Measurements from ENCODE around the gene FUT2.

FUT2 gene

DNA sequence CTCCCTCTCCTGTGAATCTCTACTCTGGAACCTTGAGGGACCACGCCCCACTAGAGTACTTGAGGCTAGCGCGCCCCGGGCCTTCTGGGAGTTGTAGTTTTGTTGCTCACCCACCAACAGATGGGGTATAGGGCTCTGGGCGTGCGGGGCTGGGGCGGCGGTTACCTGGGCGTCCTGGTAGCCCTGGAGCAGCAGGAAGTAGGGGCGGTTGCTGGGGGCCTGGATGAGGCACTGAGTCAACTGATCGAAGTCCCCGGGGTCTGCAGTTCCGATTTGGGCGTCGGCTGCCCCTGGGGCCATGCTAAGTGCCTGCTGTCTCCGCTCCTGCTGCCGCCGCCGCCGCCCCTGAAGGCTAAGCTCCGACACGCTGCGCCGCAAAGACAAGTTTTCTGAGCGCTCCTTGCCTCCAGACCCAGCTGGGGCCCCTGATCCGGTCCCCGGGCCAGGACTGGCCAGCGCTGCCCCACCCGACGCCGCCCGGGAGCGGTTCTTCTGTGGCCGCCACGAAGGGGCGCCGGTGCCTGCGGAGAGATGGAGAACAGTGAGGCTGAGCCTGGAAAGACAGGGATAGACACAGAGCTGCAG is 39.4 kb downstream of the FUT2 start:
- TF ChIP-seq, protein P1, sequence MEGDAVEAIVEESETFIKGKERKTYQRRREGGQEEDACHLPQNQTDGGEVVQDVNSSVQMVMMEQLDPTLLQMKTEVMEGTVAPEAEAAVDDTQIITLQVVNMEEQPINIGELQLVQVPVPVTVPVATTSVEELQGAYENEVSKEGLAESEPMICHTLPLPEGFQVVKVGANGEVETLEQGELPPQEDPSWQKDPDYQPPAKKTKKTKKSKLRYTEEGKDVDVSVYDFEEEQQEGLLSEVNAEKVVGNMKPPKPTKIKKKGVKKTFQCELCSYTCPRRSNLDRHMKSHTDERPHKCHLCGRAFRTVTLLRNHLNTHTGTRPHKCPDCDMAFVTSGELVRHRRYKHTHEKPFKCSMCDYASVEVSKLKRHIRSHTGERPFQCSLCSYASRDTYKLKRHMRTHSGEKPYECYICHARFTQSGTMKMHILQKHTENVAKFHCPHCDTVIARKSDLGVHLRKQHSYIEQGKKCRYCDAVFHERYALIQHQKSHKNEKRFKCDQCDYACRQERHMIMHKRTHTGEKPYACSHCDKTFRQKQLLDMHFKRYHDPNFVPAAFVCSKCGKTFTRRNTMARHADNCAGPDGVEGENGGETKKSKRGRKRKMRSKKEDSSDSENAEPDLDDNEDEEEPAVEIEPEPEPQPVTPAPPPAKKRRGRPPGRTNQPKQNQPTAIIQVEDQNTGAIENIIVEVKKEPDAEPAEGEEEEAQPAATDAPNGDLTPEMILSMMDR (IDR thresholded peaks at IDR 0.05) = no peak
- Mint-ChIP-seq H3K4me1 (peaks cover 26% of the 10 kb centered on the region), H3K36me3 (ENCODE audit: low read depth) (peaks cover 4% of the 10 kb centered on the region), H3K4me3 (peak overlapping the region; percentile 79), H3K27ac (no peak overlapping the region), H3K9me3 (no peaks in the 10 kb centered on the region), H3K27me3 (ENCODE audit: low read depth, poor library complexity) (peaks cover 32% of the 10 kb centered on the region)
- DNase-seq = peak; percentile 64

DNA sequence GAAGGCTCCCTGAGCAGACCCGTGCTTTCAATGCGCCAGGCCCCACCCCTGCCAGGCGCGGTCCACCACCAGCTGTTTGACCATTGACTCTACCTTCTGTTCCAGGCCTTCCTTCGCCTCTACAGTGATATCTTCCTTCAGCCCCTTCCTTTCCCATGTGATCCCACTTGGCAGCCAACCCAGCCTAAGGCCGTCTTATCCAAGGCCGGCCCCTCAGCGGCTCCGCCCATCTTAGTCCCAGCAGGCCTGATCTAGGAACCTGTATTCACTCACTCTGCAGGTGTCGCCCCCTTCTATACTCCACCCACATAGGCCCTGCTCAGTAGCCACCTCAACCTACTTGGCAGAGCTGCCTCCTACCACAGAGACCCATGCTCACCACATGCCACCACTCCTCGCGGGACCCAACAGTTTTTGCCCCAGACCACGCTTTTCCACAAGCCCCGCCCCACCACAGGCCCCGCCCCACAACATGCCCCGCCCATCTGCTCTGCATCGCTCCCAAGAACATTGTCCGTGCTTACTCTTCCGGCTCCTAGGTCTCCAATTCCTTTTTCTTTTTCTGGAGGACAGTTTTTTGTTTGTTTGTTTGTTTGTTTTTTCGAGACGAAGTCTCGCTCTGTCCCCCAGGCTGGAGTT is 41.7 kb downstream of the FUT2 start:
- H3K9me3 Mint-ChIP-seq = no peaks in the 10 kb centered on the region
- H3K27ac Mint-ChIP-seq = no peak overlapping the region
- peak overlapping the region; percentile 54 for H3K4me3 Mint-ChIP-seq
- peaks cover 46% of the 10 kb centered on the region for H3K27me3 Mint-ChIP-seq (ENCODE audit: low read depth, poor library complexity)
- DNase-seq = no peak
- no peaks in the 10 kb centered on the region for H3K36me3 Mint-ChIP-seq (ENCODE audit: low read depth)
- TF ChIP-seq, protein P1 (IDR thresholded peaks at IDR 0.05) = no peak
- H3K4me1 Mint-ChIP-seq = peaks cover 42% of the 10 kb centered on the region

DNA sequence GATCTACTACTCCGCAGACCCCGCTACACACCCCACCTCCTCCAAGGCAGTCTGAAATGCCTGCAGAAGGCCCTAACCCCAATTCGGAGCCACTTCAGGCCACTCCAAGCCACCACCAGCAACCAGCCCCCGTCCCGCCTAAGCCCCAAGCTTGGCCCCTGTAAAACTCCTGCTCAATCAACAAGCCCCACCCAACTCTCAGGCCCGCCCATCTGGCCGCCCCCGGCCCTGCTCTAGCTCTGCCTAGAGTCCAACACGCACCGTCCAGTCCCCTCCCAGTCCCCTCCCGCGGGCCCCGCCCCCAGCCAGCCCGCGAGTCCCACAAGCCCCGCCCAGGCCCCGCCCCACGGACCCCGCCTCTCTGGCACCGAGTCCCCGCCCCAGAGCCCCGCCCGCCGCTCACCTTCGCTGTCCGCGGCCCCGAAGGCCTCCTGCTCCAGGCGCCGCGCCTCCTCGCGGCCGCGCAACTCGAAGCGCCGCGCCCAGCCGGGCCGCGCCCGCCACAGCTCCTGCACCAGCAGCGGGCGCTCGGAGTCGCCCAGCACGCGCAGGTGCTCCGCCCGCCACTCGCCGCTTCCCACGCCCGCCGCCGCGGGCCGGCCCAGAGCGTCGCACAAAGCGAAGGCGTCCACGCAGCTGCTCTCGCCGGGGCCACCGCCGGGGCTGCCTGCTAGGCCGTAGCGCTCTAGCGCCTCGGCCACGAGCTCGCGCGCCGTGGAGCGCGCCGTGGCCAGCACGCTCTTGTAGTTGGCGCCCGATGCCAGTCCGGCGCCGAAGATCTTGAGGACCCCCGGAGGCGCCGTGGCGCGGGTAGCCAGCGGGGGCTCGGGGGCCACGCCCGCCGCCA is 43.0 kb downstream of the FUT2 start:
- TF ChIP-seq, protein P1 (IDR thresholded peaks at IDR 0.05) = no peak
- Mint-ChIP-seq H3K27me3 (ENCODE audit: low read depth, poor library complexity) (peaks cover 47% of the 10 kb centered on the region), H3K4me3 (peak overlapping the region; percentile 83), H3K27ac (peak overlapping the region; percentile 95), H3K4me1 (peaks cover 42% of the 10 kb centered on the region), H3K9me3 (no peaks in the 10 kb centered on the region), H3K36me3 (ENCODE audit: low read depth) (no peaks in the 10 kb centered on the region)
- DNase-seq = peak; percentile 100

DNA sequence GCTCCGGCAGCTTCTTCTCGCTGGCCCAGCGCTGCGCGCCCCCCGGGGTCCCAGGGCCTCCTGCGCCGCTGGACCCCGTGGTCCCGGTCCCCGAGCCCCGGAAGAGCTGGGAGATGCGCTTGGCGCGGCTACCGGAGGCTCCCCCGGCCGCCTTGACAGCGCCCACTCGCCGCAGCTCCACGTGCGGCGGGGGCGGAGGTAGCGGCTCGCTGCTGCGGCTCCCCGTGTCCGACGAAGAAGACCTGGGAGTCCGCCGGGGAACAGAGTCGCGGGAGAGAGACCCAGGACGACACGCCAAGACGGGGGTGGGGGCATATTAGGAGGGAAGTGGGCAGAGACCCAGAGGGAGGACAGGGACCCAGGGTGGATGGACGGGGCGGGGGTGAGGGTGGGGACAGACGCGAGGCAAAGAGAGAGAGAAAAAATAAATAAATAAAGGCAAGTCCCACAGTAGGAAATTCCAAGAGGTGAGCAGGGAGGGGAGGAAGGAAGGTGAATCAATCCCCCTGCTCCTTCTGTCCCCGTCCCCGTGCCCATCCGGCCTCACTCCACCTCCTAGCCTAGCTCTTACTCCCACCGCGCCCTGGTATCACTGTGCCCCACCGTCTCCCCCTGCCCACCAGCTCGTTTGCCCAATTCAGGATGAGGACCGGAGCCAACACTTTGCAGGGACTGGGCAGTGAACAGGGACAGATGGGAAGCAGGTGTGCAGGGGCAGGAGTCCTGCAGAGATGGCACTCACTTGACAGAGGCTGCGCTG is 43.8 kb downstream of the FUT2 start:
- Mint-ChIP-seq H3K27ac (no peak overlapping the region), H3K4me1 (peaks cover 42% of the 10 kb centered on the region), H3K4me3 (peak overlapping the region; percentile 71), H3K9me3 (no peaks in the 10 kb centered on the region), H3K36me3 (ENCODE audit: low read depth) (no peaks in the 10 kb centered on the region), H3K27me3 (ENCODE audit: low read depth, poor library complexity) (peaks cover 47% of the 10 kb centered on the region)
- TF ChIP-seq, protein P1 (IDR thresholded peaks at IDR 0.05) = no peak
- no peak for DNase-seq

DNA sequence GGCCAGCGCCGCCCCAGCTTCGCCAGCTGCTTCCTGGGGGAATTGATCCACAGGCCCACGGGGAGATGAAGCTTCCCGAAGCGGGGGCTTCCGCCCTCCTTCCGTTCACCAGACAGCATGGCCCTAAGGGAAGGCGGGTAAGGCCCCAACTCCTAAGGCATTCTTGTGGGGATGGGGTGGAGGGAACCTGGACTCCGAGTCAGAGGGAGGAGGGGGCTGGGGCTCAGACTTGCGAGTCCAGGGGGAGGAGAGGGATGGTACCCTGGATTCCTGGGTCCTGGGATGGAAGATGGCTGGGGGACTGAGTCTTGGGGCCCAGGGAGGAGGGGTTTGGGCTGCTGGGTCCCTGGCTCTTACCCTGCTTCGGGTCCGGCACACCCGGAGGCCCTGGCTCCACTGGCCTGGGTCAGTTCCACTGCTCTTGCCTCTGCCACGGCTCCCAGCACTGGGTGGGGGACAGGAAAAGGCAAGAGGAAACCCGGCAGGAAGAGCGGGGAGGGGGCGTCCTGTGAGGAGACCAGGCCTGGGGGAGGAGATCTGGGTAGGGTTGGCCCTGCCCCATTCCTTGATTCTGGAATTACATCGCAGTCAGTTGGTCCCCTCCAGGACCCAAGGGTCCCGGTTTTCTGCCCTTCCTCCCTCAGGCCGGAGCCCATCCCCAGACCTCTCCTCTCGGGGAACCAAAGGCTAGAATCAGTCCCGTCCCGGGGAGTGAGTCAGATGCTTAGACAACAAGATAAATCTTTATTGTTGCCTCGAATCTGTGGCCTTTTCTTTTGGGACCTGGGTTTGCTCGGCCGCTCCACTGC is 44.6 kb downstream of the FUT2 start, which contains the start of gene RASIP1:
RASIP1 (minus strand) TSS at position 447 of the 809 bp plus-strand sequence; CDS start at position 119, 328 bp downstream.
- Mint-ChIP-seq H3K27ac (no peak within 1 kb of the TSS), H3K9me3 (no peaks in the 10 kb centered on the region), H3K36me3 (ENCODE audit: low read depth) (no peaks in the 10 kb centered on the region), H3K4me3 (peak within 1 kb of the TSS; percentile 71), H3K27me3 (ENCODE audit: low read depth, poor library complexity) (peaks cover 43% of the 10 kb centered on the region), H3K4me1 (peaks cover 37% of the 10 kb centered on the region)
- DNase-seq = no peak
- TF ChIP-seq, protein P1 (IDR thresholded peaks at IDR 0.05) = no peak
